ENCODE measurements around the gene SNAPC5.

- TF ChIP-seq POLR2A (IDR thresholded peaks at IDR 0.05) (no peak), CTCF (IDR thresholded peaks at IDR 0.05) (no peak)
Measured at GRCh38 chr15:66488525-66488924, 9.0 kb downstream of the SNAPC5 start.

Data from prostate gland (tissue), 2 donors.